HG02943 (cell line): Measurements from ENCODE around the gene P3H2.

ENCODE experiments used
- ATAC-seq: cut with Tn5 transposase; IDR thresholded peaks from one replicate; pipeline ENCODE4 v1.9.1; 2021; ENCODE audit warnings: mild to moderate bottlenecking, low read depth, moderate library complexity; ENCODE audit not compliant: unreplicated experiment

P3H2 gene

GRCh38 chr3:190058521-190059241, 62.0 kb downstream of the P3H2 start:
- ATAC-seq = no peak

- no peak for ATAC-seq
Measured at GRCh38 chr3:190056742-190057141, 64.0 kb downstream of the P3H2 start.

- no peak for ATAC-seq
Measured at GRCh38 chr3:190055773-190056172, 64.9 kb downstream of the P3H2 start.

GRCh38 chr3:190053919-190054672, 66.6 kb downstream of the P3H2 start:
- no peak for ATAC-seq

GRCh38 chr3:190051641-190052040, 69.1 kb downstream of the P3H2 start:
- ATAC-seq = no peak

- no peak for ATAC-seq
Measured at GRCh38 chr3:190048932-190049441, 71.7 kb downstream of the P3H2 start.

GRCh38 chr3:190044974-190045373, 75.7 kb downstream of the P3H2 start:
- ATAC-seq = no peak

GRCh38 chr3:190044142-190044541, 76.6 kb downstream of the P3H2 start:
- no peak for ATAC-seq

GRCh38 chr3:190043741-190044140, 77.0 kb downstream of the P3H2 start:
- ATAC-seq = no peak

GRCh38 chr3:190042558-190042957, 78.1 kb downstream of the P3H2 start:
- ATAC-seq = no peak

GRCh38 chr3:190041333-190042041, 79.2 kb downstream of the P3H2 start:
- ATAC-seq = no peak

- ATAC-seq = no peak
Measured at GRCh38 chr3:190040145-190040544, 80.6 kb downstream of the P3H2 start.

- ATAC-seq = no peak
Measured at GRCh38 chr3:190038050-190038933, 82.4 kb downstream of the P3H2 start.

- ATAC-seq = no peak
Measured at GRCh38 chr3:190036631-190037030, 84.1 kb downstream of the P3H2 start.

GRCh38 chr3:190034446-190034845, 86.3 kb downstream of the P3H2 start:
- no peak for ATAC-seq

GRCh38 chr3:190032923-190033322, 87.8 kb downstream of the P3H2 start:
- ATAC-seq = no peak

- no peak for ATAC-seq
Measured at GRCh38 chr3:190031887-190032752, 88.6 kb downstream of the P3H2 start.

- ATAC-seq = no peak
Measured at GRCh38 chr3:190027116-190027515, 93.6 kb downstream of the P3H2 start.

GRCh38 chr3:190026154-190026553, 94.5 kb downstream of the P3H2 start:
- ATAC-seq = no peak
